Measurements from ENCODE around the gene METTL23. TPM values are rescaled to one million over a fixed set of nuclear protein-coding genes. Genes with fewer than 3 reads are reported as not detected.
A peak's percentile ranks its signal among the peaks of the same experiment; 100 is the strongest.

The METTL23 gene
- total RNA-seq, 2 experiments from 2014 or later, result 30.7 to 30.9 TPM

DNA sequence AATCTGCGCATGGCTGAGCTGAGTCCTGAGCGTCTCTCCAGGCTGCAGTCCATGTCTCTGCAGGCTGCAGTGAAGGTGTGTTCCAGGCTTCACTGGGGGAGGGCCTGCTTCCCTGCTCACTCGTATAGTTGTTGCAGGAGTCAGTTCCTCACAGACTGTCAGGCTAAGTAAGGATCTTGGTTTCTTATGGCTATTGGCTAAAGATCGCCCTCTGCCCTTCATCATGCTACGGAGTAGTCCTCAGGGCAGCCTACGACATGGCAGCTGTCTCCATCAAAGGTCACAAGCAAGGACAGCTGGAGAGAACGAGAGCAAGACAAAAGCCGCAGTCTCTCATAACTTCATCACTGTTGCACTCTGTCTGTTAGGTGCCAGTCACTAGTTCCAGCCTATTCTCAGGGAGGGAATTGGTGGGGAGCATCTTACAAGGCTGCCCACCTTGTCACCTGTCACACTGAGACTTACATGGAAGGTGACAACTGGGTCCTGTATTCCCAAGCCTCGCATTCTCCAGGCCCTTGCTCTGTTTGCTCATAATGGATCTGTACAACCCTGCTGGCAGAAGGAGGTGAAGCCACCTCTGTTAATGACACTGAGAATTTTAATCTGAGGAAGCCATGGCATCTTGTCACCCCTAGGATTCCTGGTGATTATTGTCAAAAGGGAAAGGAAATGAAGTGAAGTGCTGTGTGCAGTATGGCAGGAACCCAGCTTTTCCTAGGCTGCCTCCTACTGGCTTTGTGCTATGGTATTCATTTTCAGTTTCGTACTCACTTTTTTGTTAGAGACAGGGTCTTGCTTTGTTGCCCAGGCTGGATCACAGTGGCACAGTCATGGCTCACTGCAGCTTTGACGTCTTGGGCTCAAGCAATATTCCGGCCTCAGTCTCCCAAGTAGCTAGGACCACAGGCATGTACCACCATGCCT lies 54.7 kb downstream of the METTL23 start:
- Mint-ChIP-seq H3K36me3 (ENCODE audit: low read depth) (peaks cover 10% of the 10 kb centered on the region), H3K4me1 (ENCODE audit: low read depth) (no peaks in the 10 kb centered on the region), H3K27ac (no peak overlapping the region), H3K4me3 (no peak overlapping the region), H3K9me3 (no peaks in the 10 kb centered on the region), H3K27me3 (no peaks in the 10 kb centered on the region)
- DNase-seq (peak; percentile 2), ATAC-seq (no peak)
- TF ChIP-seq, protein P1, sequence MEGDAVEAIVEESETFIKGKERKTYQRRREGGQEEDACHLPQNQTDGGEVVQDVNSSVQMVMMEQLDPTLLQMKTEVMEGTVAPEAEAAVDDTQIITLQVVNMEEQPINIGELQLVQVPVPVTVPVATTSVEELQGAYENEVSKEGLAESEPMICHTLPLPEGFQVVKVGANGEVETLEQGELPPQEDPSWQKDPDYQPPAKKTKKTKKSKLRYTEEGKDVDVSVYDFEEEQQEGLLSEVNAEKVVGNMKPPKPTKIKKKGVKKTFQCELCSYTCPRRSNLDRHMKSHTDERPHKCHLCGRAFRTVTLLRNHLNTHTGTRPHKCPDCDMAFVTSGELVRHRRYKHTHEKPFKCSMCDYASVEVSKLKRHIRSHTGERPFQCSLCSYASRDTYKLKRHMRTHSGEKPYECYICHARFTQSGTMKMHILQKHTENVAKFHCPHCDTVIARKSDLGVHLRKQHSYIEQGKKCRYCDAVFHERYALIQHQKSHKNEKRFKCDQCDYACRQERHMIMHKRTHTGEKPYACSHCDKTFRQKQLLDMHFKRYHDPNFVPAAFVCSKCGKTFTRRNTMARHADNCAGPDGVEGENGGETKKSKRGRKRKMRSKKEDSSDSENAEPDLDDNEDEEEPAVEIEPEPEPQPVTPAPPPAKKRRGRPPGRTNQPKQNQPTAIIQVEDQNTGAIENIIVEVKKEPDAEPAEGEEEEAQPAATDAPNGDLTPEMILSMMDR (IDR thresholded peaks at IDR 0.05), result no peak
- CTCF ChIA-PET, result no interaction called here
- POLR2A ChIA-PET, result no interaction called here
- intact Hi-C loops (cut with micrococcal nuclease), result no loop called here

DNA sequence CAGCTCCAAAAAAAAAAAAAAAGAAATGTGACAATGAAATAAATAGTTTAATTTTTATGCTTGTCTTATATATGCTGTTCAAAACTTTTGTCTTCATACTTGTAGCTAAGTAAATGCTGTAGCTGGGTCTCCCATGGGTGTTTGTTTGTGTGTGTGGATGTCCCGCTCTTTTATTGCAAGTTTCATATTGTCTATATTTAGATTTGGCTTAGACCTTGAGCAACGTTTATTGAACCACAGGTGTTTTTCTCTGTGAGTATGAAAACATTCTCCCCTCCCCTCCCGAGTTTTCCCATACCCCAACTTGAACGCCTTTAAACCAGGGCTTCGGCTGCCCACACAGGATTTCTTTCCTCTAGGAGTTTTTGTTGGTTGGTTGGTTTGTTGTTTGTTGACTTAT lies 56.5 kb downstream of the METTL23 start:
- TF ChIP-seq, protein P1 (IDR thresholded peaks at IDR 0.05), result no peak
- Mint-ChIP-seq H3K27me3 (no peaks in the 10 kb centered on the region), H3K9me3 (no peaks in the 10 kb centered on the region), H3K4me3 (no peak overlapping the region), H3K36me3 (ENCODE audit: low read depth) (peaks cover 2% of the 10 kb centered on the region), H3K4me1 (ENCODE audit: low read depth) (no peaks in the 10 kb centered on the region), H3K27ac (no peak overlapping the region)
- no peak for DNase-seq
- ChIA-PET CTCF (no interaction called here), POLR2A (no interaction called here)
- ATAC-seq, result no peak
- intact Hi-C loops (cut with micrococcal nuclease), result no loop called here

Small RNA genes lying within 50 kb of the gene (microRNA-seq; reads per million reads assigned to microRNA genes)
- gene MIR636 (ENCODE audit: borderline microRNAs expressed, borderline replicate concordance), result 0.91 reads per million

Other genes starting within 250 kb of the METTL23 start
- 10 to 100 TPM; 19.9 to 20.4 TPM for gene RHBDF2, start 225.4 kb upstream of the METTL23 start, total RNA-seq
- gene CYGB, start 189.1 kb upstream of the METTL23 start, total RNA-seq, result under 1 TPM in 1 of 2 experiments, not detected in 1; 0.23 TPM
- gene PRCD, start 186.8 kb upstream of the METTL23 start, total RNA-seq, result not detected
- not detected for gene ST6GALNAC2, start 141.0 kb upstream of the METTL23 start, total RNA-seq
- not detected for gene ST6GALNAC1, start 83.1 kb upstream of the METTL23 start, total RNA-seq
- gene MXRA7, start 15.9 kb upstream of the METTL23 start, total RNA-seq, result 1 to 10 TPM; 8.4 to 8.6 TPM
- 10 to 100 TPM; 77.9 to 80.3 TPM for gene JMJD6, start 233 bp upstream of the METTL23 start, total RNA-seq
- 100 to 1,000 TPM; 344 to 364 TPM for gene SRSF2, start 10.5 kb downstream of the METTL23 start, total RNA-seq
- 10 to 100 TPM; 17.0 to 17.6 TPM for gene MFSD11, start 11.3 kb downstream of the METTL23 start, total RNA-seq
- gene MGAT5B, start 141.6 kb downstream of the METTL23 start, total RNA-seq, result not detected